ENCODE results near the gene NEK2.
"Not testable (repeated sequence)": the region's sequence is repeated elsewhere in the genome, so short reads cannot be mapped to it uniquely, and the experiment has no call there.

The NEK2 gene

GRCh38 chr1:211693911-211694310, 18.5 kb upstream of the NEK2 start:
- DNase-seq: not testable (repeated sequence)

DNA sequence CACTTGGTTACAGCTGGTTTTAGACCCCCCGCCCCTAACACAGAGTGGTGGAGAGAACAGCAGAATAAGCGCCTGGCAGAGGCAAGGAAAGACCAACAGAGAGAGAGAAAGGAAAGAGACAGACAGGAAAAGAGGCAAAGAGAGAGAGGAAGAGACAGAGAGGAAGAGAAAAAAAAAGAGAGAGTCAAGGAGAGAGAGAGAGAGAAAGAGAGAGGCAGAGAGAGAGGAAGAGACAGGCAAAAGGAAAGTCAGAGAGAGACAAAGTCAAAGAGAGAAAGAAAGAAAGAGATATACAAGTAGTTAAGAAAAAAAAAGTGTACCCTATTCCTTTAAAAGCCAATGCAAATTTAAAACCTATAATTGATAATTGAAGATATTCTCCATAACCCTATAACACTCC, 13.0 kb upstream of the NEK2 start:
- DNase-seq: no peak

- no peak for DNase-seq
Observed at GRCh38 chr1:211687462-211688215, 12.2 kb upstream of the NEK2 start.

GRCh38 chr1:211685823-211686222, 10.4 kb upstream of the NEK2 start:
- DNase-seq: no peak

- no peak for DNase-seq
Observed at GRCh38 chr1:211684791-211685190, 9.4 kb upstream of the NEK2 start.

DNA sequence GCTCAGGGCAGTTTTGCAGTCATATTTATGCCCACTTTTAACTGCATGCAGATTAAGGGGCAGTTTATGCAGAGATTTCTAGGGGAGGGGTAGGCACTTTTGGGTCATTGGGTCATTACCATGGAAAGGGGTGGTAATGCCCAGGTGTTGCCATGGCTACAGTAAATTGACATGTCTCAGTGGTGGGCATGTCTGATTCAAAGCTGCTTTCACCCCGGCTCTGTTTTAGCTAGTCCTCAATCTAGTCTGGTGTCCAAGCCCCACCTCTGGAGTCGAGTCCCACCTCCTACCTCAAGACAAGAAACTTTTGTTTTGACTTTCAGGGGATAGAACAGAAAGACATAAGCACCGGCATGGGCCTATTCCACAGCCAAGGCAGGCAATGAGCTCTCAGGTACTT, 8.9 kb upstream of the NEK2 start:
- DNase-seq: no peak

DNA sequence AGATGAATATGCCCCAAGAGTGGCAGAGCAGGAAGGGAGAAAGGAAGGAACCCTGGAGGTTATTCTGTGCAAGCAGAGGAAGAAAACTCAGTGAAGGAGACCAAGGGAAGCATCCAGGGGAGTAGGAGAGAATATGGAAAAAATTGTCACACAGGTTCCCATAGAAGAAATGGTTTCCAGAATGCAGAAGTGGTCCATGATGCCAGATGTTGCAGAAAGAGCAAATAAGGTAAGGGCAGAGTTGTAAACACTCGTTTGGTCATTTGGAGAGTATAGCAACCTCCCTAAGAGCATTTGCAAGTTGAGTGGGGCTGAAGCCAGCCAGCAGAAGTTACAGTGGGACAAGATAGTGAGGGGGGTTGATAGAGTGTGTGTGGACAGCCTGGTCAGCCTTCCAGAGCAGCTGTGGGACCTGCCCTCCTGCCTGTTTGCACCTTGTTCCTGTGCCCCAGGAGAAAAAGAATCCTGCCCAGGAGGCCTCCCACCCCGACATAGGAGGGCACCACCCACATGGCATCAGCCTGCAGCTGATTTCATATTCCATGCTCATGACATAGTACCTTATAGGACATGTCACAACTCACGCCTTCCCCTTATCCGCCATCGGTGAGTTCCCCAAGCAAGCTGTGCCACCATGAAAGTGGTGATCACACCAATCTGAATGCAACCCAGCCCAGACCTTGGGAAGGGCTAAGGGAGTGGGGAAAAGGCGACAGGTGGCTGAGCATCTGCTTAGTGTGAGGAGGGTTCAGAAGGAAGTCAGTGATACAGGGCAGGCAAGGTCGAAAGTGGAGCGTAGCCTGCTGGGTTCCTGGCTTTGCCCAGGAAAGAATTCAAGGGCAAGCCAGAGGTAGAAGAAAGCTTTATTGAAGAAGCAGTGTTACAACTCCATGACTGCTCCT, 8.2 kb upstream of the NEK2 start:
- no peak for DNase-seq

DNA sequence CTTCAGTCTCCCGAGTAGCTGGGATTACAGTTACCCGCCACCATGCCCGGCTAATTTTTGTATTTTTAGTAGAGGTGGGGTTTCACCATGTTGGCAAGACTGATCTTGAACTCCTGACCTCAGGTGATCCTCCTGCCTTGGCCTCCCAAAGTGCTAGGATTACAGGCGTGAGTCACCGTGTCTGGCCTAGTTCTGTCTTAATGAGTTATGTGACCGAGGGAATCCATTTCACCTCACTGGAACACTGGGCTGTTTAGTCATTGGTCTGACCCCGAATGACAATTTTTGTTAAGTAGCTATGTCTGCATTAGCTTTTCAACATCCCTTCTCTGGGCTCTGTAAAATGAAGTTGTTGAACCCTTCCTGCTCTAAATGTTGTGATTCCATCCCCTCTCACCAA, 6.8 kb upstream of the NEK2 start:
- not testable (repeated sequence) for DNase-seq

GRCh38 chr1:211680752-211681327, 5.4 kb upstream of the NEK2 start:
- DNase-seq: peak; percentile 75

- DNase-seq: no peak
Observed at GRCh38 chr1:211677659-211678058, 2.2 kb upstream of the NEK2 start.

DNA sequence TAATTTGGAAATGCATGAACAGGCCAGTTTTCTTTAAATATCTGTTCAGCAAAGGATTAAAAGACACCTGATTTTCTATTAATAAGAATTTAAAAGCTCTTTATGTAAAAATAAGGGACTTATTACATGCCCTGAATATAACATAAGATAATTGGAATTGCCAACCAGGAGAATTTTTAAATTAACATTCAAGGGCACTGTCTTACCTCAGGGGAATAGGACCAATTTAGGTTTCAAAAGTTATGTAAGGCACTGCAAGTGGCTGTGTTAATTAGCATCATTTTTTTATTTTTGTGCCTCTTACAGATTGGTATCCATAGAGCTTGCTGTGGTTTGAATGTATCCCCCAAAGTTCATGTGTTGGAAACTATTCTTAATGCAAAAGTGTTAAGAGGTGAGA, 1.3 kb upstream of the NEK2 start:
- DNase-seq: no peak

GRCh38 chr1:211676106-211676583, 724 bp upstream of the NEK2 start:
- no peak for DNase-seq

DNA sequence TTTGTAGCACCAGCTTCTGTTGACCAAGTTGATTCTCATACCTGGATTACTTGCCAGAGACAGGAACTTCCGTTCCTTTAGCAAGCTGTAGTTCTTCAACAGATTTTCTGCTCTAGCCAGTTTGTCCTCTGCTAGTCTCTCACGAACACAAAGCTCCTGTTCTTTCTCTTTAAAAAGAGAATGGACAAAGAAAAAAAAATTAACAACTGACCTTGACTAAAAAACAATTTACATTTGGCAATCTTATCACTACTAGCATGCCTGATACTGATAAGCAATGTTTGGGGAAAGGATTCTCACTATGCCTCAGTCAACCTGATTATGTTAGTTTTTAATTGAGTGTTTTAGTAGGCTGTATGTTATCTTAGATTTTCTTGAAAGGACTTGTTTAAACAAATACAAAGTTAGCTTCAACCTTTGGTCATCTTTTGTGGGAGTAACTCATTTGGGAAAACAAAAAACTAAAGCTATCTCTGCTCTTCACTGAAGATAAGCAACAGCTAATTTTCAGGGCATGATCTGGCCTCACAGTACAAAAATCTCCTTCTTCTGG, 8.3 kb downstream of the NEK2 start:
- no peak for DNase-seq

DNA sequence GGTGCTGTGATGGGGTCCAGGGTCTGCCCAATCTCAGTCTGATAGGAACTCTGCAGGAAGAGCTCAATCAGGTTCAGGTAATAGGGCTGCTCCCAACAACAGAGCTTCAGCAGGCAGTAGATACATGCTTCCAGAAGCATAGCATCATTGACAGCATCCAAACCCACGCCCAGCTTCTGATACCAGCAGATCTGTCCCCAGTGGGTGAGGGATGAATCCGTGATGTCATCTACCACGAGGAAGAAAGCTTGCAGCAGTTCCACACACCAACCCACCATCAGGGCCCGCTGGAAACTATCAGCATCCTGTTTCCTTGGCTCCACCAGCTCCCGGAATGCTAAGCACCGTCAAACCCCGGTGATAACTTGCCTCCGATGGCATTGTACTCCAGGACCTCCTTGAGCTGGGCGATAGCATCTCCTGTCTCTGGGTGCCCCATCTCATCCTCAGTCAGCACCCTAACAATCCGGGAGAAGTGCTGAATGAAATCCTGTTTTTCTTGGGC, 14.7 kb downstream of the NEK2 start:
- DNase-seq: peak; percentile 26

DNA sequence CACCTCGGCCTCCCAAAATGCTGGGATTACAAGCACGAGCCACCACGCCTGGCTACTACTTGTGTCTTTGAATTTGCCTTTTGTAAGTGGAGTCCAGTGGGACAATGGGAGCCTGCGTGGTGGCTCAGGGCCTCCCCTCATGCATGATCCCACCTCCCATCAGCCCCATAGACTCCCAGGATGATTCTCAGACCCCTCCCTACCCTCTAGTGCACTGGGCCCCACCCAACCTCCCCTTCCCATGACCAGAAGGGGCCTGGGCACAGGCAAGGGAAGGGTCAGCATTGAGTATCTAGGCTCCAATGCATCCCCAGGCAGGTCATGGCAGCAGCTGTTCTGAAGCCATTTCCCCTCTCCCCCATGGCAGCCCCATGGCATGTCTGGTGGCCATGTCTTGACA, 18.7 kb downstream of the NEK2 start:
- no peak for DNase-seq

DNA sequence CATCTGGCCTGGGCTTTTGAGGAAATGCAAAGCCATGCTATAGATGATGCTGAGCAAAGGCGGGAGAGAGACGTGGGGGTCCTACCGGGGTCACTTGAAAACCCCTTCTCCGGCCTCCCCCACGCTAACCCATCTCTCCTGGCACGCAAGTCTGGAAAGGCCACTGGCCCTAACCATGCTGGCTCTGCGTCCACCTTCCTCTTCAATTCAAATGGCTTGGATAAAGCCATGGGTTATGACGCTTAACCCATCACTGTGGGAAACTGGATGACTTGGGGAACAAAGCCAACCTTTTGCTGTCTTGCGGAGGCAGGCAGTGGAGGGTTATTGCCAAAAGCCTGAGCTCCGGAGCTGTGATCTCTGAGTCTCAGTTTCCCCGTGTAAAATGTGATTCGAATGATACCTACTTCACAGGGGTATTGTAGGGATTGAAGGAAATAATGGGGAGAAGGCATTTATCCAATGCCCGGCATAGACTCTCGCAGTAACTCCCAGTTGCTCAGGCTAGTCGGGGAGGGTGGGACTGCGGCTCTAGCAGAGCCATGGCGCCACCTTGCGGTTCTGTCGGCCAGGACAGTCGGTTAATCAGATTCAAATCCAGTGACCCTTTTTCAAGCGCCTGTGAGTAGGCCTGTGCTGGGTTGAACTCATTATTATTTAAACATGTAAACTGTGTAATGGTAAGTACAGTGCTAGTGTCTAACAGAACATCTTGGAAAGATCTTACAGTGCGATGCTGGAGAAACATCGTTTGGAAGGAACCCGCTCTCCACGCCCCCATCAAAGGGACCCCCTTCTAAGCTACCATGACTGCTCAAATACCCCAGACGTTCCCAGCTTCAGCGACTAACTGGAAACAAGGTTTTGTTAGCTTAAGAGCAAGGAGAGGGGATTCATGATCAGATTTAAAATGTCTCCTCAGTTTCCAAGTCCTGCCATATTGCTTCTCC, 20.3 kb downstream of the NEK2 start:
- DNase-seq: peak; percentile 94

DNA sequence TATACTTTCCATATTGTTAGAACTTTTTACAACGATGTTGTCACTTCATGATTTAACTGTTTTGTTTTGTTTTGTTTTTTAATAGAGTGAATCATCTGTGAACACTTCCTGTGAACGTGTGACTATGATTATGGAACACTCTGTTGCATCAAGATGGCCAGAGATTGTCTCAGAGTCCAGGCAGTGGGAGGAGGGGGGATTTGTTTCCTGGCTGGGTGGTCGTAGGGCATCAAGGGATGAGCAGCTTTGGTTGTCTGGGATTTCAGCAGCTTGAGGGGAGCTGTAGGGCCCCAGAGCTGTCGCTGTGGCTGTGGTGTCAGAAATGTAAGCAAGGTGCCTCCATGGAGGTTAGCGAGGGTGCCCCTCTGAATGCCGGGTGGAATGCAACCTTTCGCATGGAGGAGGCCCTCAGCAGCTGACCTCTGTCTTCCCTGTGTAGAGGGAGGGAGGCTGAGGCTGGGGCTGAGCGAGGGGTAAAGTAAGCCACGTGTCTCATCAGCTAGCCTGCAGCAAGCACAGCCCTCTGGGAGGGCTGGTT, 21.4 kb downstream of the NEK2 start:
- no peak for DNase-seq

DNA sequence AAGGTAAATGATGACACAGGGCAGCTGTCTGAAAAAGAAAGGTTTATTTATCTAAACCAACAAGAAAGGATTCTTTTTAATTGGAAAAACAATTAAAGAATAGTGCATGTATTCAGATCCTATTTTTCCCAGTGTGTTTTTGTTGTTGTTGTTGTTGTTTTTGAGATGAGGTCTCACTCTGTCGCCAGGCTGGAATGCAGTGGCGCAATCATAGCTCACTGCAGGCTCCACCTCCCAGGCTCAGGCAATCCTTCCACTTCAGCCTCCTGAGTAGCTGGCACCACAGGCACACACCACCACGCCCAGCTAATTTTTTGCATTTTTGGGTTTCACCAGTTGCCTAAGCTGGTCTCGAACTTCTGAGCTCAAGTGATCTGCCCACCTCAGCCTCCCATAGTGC, 22.1 kb downstream of the NEK2 start:
- DNase-seq: no peak

GRCh38 chr1:211652371-211652770, 23.1 kb downstream of the NEK2 start:
- no peak for DNase-seq

DNA sequence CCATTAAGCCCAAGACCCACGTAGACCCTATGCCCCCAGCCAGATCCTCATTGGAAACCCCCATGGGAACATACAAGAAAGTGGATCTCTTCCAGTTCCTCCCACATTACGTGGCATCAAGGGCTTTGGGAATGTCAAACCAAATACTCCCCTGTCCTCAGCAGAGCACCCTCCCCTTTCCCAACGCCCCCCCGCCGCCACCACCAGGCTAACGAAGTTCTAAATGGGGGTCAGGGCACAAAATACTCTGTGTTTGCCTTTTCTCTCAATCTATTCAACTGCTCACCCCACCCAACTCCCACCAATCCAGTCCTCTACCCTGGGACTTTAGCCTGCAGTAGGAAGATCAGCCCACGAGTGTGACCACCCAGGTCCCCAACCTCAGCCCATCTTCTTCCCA, 24.5 kb downstream of the NEK2 start:
- no peak for DNase-seq

All from activated CD8-positive, alpha-beta memory T cell treated with anti-CD3 and anti-CD28 coated beads, Interleukin-2, amount 50 U/mL, for 48 hours (primary cell).